ENCODE data around the gene SYCE1.

DNA sequence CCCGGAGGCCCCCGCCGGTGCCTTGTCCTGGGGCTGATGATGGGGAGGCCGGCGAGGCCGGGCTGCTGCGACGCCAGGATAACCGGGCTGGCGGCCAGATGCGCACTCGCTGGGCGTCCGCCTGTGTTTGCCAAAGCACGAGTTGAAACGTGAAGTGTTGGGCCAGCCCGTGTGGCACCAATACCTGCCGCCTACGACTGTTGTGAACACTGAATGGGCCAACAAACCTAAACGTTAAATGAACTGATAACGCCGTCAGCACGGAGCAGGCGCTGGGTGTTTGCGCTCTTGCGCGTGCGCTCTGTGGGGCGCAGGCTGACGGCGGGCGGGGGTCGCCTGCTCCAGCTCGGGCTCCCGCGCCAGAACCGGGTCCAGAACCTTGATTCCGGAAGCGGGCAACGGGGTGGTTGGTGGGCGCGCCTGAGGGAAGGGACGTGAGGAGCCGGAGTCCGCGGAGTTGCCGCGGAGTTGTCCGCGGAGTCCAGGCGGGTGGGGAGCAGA lies 37.6 kb downstream of the SYCE1 start:
- no peak for TF ChIP-seq TAF1 (IDR thresholded peaks at IDR 0.05; ENCODE audit: borderline replicate concordance, low read depth, low read length)
- TF ChIP-seq POLR2A (IDR thresholded peaks at IDR 0.05; ENCODE audit: low read depth, low read length): no peak
- no peak for TF ChIP-seq POLR2AphosphoS5 (IDR thresholded peaks at IDR 0.05; ENCODE audit: low read depth, low read length)
